IPS DF 6.9 (cell line): Measurements from ENCODE around the gene GDPD5.

Experiments
- DNase-seq: peaks from one replicate; pipeline ENCODE4 v3.0.0-alpha.2; 2013; ENCODE audit warnings: low read depth, low spot score
- H3K27ac ChIP-seq: one replicate; pipeline ENCODE4 v1.5.1; 2013; ENCODE audit warnings: low read length, control low read depth
- H3K27me3 ChIP-seq: 2 replicates; pipeline ENCODE4 v1.6.1; 2013; ENCODE audit warnings: mild to moderate bottlenecking, low read length; ENCODE audit not compliant: control insufficient read depth, insufficient read depth
- H3K36me3 ChIP-seq: 2 replicates; pipeline ENCODE4 v1.6.1; 2013; ENCODE audit warnings: low read length; ENCODE audit not compliant: control insufficient read depth, insufficient read depth
- H3K4me1 ChIP-seq: 2 replicates; pipeline ENCODE4 v1.6.1; 2013; ENCODE audit warnings: low read length; ENCODE audit not compliant: control insufficient read depth, insufficient read depth
- H3K4me3 ChIP-seq: 2 replicates; pipeline ENCODE4 v1.5.1; 2013; ENCODE audit warnings: mild to moderate bottlenecking, low read length
- H3K9me3 ChIP-seq: 2 replicates; pipeline ENCODE4 v1.6.1; 2013; ENCODE audit warnings: low read length, inconsistent platforms; ENCODE audit not compliant: control insufficient read depth, insufficient read depth
- WGBS: extraction: QIAGEN DNeasy Blood & Tissue Kit; methylation state at CpG from one replicate; pipeline ENCODE4 v1.1.7; 2013; ENCODE audit warnings: mixed read lengths, missing lambda C conversion rate; ENCODE audit not compliant: insufficient read length, insufficient coverage; 5-methylcytosine and 5-hydroxymethylcytosine counted together

GDPD5 gene

DNA sequence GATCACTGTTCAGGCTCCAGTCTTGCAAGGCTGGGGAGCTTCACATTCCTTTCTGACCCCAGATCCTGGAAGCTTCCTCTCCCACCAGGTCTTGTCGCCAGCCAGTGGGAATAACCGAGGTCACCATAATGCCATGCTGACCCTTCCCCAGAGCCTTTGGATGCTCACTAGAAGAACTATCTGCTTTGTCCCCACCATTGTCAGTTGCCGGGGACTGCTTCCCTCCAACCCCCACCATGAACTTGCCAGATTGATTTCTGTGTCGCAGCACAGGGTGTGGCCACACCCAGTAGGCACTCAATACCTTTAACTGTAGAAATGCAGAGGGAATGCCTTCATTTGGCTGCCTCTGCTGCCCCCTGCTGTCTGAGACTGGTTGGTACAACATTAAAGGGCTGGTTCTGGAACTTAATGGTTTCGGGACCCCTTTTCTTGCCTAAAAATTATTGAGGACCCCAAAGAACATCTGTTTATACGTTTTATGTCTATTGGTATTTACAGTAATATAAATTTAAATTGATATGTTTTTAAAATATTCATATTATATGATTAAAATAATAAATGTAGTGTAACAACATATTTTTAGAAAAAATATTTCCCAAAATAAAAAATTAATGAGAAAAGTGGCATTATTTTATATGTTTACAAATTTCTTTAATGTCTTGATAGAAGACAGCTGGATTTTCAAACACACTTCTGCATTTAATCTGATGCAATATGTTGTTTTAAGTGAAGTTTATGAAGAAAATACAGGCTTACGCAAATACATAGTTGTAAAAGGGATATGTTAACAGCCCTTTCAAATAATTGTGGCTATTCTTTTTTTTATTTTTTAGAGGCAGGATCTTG, 6.7 kb upstream of the GDPD5 start:
- no peak overlapping the region; the same call in 1 of the 2 replicates for H3K4me3 ChIP-seq
- no peaks in the 10 kb centered on the region for H3K27me3 ChIP-seq
- H3K36me3 ChIP-seq, result no peaks in the 10 kb centered on the region
- WGBS, result no CpG with 5 or more reads among the region's 7 CpGs
- H3K4me1 ChIP-seq, result peaks cover 2% of the 10 kb centered on the region
- peak; percentile 63 for DNase-seq
- no peak overlapping the region for H3K27ac ChIP-seq
- no peaks in the 10 kb centered on the region for H3K9me3 ChIP-seq

DNA sequence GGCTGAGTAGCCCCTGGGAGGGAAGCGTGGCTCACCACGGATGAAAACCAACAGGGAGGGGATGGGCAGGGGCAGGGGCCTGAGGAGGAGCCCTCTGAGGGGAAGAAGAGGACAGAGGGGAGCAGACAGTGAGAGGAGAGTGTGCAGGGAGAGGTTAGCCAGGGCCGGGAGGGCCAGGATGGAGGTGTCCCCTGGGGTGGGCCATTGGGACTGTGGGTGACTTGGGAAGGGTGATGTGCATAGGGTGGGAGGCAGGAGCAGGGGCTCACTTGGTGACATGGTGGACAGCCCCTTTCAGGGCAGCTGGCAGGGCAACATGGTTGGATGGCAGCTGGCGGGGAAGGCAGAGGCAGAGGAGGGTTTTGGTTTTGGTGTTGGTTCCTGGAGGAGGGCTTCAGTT, 5.6 kb upstream of the GDPD5 start:
- DNase-seq, result no peak
- H3K9me3 ChIP-seq, result no peaks in the 10 kb centered on the region
- H3K36me3 ChIP-seq, result no peaks in the 10 kb centered on the region
- H3K27me3 ChIP-seq, result no peaks in the 10 kb centered on the region
- WGBS, result no CpG with 5 or more reads among the region's 4 CpGs
- no peak overlapping the region for H3K4me3 ChIP-seq
- no peak overlapping the region for H3K27ac ChIP-seq
- peaks cover 2% of the 10 kb centered on the region for H3K4me1 ChIP-seq

DNA sequence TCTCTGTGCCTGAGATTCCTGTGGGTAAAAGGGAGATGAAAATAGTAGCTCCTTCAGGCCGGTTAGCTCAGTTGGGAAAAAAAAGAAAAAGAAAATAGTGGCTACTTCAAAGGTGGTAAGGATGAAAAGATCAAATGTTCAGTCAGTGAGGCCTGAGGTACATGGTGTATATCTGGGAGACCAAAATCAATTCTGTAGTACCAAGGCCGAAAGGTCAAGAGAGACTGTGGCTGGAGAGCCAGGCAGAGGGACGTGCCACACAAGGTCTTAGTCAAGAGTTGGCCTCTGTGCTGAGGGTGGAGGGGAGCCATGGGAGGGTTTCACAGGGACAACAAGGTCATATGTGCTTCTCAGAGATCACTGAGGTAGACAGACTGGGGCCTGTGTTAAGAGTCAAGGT, 4.8 kb upstream of the GDPD5 start:
- Histone ChIP-seq H3K4me1 (peaks cover 2% of the 10 kb centered on the region), H3K27ac (no peak overlapping the region), H3K4me3 (no peak overlapping the region), H3K27me3 (no peaks in the 10 kb centered on the region), H3K9me3 (no peaks in the 10 kb centered on the region), H3K36me3 (no peaks in the 10 kb centered on the region)
- no peak for DNase-seq
- WGBS, result no CpG with 5 or more reads among the region's 3 CpGs

DNA sequence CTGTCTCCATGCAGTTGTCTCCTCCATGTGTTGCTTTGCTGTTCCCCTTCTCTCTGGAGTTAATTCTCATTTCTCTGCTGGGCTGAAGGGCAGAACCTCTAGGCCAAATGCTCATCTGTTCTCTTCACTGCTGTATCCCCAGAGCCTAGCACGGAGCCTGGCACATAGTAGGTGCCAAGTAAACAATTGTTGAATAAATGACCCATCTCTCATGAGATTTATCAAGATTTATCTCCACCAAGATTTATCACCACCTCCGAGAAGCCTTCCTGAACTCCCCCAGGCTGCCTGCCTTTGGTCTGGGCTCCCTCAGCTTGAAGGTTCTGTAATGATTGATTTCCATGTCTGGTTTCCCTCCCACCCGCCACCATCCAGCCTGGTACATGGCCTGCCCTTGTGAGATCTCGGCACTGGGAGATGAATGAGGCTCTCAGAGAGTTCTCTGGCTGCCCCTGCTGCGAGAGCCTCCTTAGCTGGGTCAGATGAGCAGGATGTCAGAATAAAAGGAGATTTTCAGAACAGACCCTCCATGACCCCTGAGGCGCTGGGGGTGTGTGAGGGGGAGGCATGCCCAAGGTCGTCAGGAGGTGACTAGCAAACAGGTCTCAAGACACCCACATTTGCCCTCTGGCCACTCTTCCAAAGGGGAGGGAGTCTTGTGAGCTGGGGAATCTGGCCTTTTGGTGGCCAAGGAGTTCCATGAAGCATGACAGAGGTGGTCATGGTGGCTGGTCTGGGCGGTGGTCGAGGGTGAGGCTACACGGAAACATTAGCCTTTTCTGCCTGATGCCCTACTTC, 2.4 kb upstream of the GDPD5 start:
- H3K9me3 ChIP-seq, result no peaks in the 10 kb centered on the region
- peaks cover 13% of the 10 kb centered on the region for H3K27me3 ChIP-seq
- H3K4me1 ChIP-seq, result peaks cover 2% of the 10 kb centered on the region
- no peak overlapping the region for H3K27ac ChIP-seq
- WGBS, result no CpG with 5 or more reads among the region's 10 CpGs
- no peaks in the 10 kb centered on the region for H3K36me3 ChIP-seq
- no peak overlapping the region for H3K4me3 ChIP-seq
- no peak for DNase-seq

DNA sequence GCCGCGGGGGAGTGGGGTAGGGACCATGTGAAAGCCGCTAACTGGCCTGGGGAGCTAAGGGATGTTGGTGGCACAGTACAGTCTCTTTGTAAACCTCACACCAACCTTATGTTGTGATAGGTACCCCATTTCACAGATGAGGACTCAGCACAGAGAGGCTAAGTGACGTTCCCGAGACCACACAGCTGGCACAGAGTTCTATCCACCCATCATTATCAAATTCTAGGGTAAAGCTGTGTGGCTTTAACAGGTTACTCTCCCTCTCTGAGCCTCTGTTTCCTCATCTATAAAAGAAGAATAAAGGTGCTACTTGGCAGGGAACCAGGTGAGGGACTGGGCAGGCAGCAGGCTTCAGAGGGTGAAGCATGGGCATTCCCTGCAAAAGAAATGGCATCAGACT, 1.4 kb upstream of the GDPD5 start:
- WGBS, result no CpG with 5 or more reads among the region's 5 CpGs
- Histone ChIP-seq H3K27me3 (peaks cover 13% of the 10 kb centered on the region), H3K27ac (no peak overlapping the region), H3K4me3 (no peak overlapping the region), H3K9me3 (no peaks in the 10 kb centered on the region), H3K4me1 (peaks cover 2% of the 10 kb centered on the region), H3K36me3 (no peaks in the 10 kb centered on the region)
- no peak for DNase-seq

DNA sequence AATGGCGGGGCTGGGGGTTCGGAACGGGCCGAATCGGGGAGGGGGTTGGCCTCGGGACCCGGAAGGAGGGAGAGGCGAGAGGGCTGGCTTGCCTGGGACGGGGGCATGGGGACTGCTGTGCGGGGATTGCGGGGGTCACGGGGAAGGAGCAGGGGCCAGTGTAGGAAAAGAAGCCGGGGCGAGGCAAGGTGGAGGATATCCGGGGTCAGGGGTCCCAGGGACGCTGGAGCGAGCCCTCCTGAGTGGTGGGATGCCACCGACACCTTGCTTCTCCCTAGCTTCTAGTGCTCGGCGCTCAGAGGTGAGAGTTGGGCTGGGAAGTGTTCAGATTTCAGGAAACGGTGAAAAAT, 426 bp upstream of the GDPD5 start:
- H3K27me3 ChIP-seq, result peaks cover 13% of the 10 kb centered on the region
- H3K4me1 ChIP-seq, result no peaks in the 10 kb centered on the region; the same call in 1 of the 2 replicates
- no peak overlapping the region for H3K27ac ChIP-seq
- no peaks in the 10 kb centered on the region for H3K9me3 ChIP-seq
- DNase-seq, result no peak
- no CpG with 5 or more reads among the region's 21 CpGs for WGBS
- H3K4me3 ChIP-seq, result peak overlapping the region; percentile 67
- H3K36me3 ChIP-seq, result no peaks in the 10 kb centered on the region

GRCh38 chr11:75524665-75525432, 892 bp downstream of the GDPD5 start:
- Histone ChIP-seq H3K36me3 (no peaks in the 10 kb centered on the region), H3K4me3 (peak overlapping the region; percentile 67), H3K4me1 (no peaks in the 10 kb centered on the region), H3K27me3 (peaks cover 13% of the 10 kb centered on the region), H3K27ac (no peak overlapping the region), H3K9me3 (no peaks in the 10 kb centered on the region)
- no CpG with 5 or more reads among the region's 51 CpGs for WGBS
- DNase-seq, result no peak

- WGBS, result no CpG with 5 or more reads among the region's 10 CpGs
- no peak overlapping the region for H3K4me3 ChIP-seq
- peaks cover 13% of the 10 kb centered on the region for H3K27me3 ChIP-seq
- no peaks in the 10 kb centered on the region for H3K4me1 ChIP-seq
- no peaks in the 10 kb centered on the region for H3K9me3 ChIP-seq
- no peak for DNase-seq
- H3K36me3 ChIP-seq, result no peaks in the 10 kb centered on the region
- no peak overlapping the region for H3K27ac ChIP-seq
Measured at GRCh38 chr11:75523811-75524664, 1.7 kb downstream of the GDPD5 start.

GRCh38 chr11:75523189-75523588, 2.6 kb downstream of the GDPD5 start:
- Histone ChIP-seq H3K4me1 (no peaks in the 10 kb centered on the region), H3K27ac (no peak overlapping the region), H3K9me3 (no peaks in the 10 kb centered on the region), H3K36me3 (no peaks in the 10 kb centered on the region), H3K27me3 (peaks cover 13% of the 10 kb centered on the region), H3K4me3 (no peak overlapping the region)
- WGBS, result no CpG with 5 or more reads among the region's 5 CpGs
- DNase-seq, result no peak
